ENCODE data around the gene RASL11A.
"Not testable (repeated sequence)": the region's sequence is repeated elsewhere in the genome, so short reads cannot be mapped to it uniquely, and the experiment has no call there.

Gene RASL11A

DNA sequence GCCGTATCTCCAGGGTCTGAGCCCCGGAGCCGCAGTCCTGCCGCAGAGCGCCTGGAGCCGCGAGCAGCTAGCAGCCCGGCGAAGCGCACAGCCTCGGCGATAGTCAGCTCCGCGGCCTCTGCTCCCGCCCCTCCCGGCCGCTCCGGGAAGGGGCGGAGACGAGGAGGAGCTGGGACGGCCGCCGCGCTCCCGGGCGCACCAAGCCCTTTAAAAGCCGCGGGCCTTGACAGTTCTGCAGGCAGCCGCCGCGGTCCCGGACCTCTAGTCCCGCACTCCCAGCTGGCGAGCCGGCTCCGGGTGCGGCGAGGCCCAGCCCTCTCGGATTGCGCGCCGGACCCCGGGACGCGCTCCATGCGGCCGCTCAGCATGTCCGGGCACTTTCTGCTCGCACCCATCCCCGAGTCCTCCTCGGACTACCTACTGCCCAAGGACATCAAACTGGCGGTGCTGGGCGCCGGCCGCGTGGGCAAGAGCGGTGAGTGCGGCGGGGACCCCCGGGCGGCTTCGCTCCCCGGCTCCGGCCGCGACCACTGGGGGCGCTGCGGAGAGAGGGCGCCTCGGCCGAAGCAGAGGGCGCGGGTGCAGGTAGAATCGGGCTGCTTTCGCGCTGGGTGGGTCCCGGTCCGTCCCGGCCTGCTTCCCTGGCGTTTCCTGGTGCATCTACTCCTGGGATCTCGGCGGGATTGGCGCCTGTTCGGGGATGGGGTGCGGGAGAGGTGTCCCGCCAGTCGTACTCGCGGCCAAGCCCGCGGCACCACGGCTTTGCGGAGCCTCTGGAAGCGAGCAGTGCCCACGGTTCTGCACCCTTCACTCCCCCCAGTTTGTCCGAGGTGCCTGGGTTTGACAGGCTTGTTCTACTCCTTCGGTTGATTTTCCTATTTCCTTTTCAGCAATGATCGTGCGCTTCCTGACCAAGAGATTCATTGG, at the start of gene RASL11A:
TSS of gene RASL11A (plus strand) at position 237 of the 927 bp plus-strand sequence. CDS start at position 352, 115 bp downstream.
- DNase-seq = peak; percentile 14 to 20

- not testable (repeated sequence) for DNase-seq
Observed at GRCh38 chr13:27222100-27222499, 48.5 kb upstream of the RASL11A start.

DNA sequence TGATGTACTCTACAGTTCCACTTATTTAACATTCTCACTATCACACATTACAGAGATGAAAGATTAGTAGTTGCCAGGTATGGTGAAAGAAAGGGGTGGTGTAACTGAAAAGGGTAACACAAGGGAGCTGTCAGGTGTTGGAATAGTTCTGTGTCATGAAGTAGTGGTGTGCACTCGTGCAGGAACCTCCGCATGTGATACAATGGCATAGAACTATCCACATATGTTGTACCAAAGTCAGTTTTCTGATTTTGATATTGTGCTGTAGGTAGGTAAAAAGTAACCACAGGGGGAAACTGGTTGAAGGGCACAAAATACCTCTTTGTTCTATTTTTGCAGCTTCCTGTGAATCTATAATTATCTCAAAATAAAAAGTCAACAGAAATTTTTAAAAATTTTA, 43.6 kb upstream of the RASL11A start:
- DNase-seq = no peak

GRCh38 chr13:27228131-27228530, 42.5 kb upstream of the RASL11A start:
- no peak for DNase-seq

GRCh38 chr13:27229642-27230041, 41.0 kb upstream of the RASL11A start:
- DNase-seq = no peak

GRCh38 chr13:27233964-27234363, 36.7 kb upstream of the RASL11A start:
- no peak for DNase-seq

DNA sequence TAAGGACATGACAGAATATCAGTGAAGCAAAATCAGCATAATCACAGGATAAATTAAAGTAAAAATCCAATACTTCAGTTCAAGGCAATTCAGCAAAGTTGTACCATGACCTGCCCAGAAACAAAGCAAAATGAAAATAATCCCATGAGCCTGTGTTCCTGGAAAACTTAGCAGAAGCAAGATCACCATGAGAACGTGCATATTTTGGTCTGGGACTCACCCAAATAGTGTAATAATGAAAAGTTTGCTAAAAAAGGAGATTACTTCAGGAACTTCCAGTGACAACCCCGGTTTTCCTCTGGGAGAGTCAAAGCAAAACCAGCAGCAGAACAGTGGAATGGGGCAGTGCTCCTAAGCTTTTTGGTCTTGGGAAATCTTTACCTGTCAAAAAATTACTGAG, 34.2 kb upstream of the RASL11A start:
- no peak for DNase-seq

- DNase-seq = no peak
Observed at GRCh38 chr13:27242702-27243101, 27.9 kb upstream of the RASL11A start.

DNA sequence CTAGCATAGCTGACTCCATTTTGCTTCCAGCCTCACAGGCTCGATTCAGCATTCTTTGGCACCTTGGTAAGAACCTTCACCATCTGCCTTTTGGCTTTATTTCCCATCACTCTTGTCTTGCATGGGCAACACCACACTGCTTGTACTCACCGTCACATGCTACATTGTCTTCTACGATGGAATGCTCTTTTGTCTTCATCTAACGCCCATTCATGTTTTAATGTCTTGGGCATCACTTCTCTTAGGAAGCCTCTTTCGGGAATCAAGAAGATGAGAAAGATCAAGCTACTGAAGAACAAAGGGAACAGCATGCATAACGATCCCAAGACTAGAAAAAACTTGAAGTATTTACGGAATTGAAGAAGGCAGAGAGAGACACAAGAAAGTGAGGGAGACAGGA, 25.0 kb upstream of the RASL11A start:
- no peak for DNase-seq

- DNase-seq = no peak
Observed at GRCh38 chr13:27250833-27251165, 19.8 kb upstream of the RASL11A start.

GRCh38 chr13:27251166-27252091, 19.2 kb upstream of the RASL11A start, which contains the start of gene RPL21:
Gene RPL21, plus strand, starts transcription at chr13:27251558. Its CDS starts 2,219 bp downstream, at chr13:27253777.
- peak; percentile 59 to 69 for DNase-seq

DNA sequence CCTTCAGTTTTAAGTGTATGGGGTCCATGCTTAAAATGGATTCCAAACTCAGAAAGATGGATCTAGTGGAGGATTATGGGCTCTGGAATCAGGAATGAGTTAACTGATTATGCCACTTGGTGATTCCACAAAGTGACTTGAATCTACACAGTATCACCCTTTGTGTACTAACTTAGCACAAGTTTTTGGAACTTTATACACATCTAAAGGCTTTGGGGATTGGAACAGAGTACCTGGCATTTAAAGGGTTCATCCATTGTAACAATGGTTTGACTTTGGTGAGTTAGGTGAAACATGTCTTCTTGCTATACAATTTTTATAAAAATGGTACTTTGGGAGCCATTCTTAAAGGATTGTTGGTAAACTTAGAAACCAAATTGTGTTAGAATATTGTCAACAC, 18.2 kb upstream of the RASL11A start:
- no peak for DNase-seq

GRCh38 chr13:27257233-27257568, 13.4 kb upstream of the RASL11A start:
- no peak for DNase-seq

GRCh38 chr13:27257648-27258253, 12.9 kb upstream of the RASL11A start:
- no peak for DNase-seq

GRCh38 chr13:27258637-27259386, 11.8 kb upstream of the RASL11A start:
- no peak for DNase-seq

DNA sequence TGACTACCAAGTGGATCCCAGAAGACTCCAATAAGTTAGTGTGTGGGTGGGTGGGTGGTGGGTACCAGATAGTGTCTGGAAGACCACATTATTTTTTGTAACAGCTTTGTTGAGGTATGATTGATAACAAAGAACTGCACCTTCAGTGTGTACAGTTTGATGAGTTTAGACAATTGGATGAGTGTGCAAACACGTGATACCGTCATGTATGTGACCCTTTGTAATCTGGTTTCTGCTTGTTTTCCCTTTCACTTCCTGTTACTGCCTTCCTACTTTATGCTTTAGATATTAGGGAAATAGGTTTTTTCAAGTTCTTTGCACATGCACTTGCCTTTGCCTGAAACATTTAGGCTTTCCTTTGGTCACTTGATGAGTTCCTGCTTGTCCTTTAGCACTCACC, 10.8 kb upstream of the RASL11A start:
- no peak for DNase-seq

DNA sequence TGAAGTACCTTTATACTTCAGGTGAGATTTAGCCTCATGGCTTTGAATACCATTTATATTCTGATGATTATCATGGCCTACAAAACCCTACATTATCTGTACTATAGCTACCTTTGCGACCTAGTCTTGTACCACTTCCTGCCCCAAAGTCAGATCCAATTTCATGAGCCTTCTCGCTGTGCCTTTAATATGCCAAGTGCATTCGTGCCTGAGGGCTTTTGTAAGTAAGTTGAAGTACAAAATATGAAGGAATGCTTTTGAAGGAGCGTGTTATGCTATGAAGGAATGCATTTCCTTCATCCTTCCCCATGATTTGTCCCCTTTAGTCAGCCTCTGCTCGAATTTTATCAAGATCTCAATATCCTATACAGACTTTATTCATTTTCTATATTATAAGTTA, 9.2 kb upstream of the RASL11A start:
- no peak for DNase-seq

- DNase-seq = no peak
Observed at GRCh38 chr13:27263438-27263837, 7.2 kb upstream of the RASL11A start.

DNA sequence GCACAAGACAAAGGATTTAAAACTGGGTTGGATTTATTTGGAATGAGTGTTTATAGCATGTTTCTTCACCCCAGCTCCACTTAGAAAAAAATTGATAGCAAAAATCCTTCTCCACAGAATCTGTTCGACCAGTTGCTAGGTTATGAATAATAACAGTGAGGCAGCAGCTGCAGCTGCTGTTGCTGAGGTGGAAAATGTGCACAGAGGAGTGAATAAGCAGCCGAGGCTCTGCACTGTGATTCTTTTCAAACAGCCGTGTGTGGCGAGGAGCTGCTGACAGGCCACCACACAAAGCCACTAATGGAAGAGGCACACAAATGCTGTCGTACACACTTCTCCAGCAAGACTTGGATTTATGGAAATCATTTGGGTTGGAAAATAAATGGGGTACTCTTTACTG, 6.4 kb upstream of the RASL11A start:
- no peak for DNase-seq

DNA sequence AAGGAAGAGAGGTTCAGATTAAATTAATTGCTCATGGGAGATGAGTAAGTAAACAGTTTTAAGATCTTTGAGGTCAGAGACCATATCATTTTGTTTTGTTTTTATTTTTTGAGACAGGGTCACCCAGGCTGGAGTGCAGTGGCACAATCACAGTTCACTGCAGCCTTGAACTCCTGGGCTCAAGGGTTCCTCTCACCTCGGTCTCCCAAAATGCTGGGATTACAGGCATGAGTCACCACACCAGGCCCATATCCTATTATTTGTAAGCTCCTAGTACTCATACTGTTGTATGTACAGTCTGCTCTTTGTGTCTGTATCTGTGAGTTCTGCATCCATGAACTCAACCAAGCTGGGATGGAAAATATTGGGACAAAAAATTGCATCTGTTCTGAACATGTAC, 6.0 kb upstream of the RASL11A start:
- DNase-seq = no peak

DNA sequence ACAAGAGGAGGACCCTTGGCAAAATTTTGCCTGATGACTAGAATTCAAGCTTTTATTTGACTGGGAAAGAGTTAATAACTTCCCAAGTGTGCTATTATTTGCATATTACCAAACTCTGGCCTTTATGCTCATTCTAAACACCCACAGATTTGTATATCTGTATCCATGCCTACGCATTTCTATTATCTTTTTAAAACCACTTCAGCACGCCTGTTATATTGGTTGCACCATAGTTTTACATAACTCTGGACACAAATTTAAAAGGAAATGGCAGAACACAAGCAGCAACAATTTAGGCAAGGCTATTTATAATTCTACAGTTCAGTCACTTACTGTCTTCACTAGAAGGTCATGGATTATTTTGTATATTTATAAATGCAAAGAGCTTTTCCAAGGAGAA, 3.7 kb upstream of the RASL11A start:
- no peak for DNase-seq

GRCh38 chr13:27267596-27267995, 3.0 kb upstream of the RASL11A start:
- DNase-seq = peak; percentile 14 to 23
